SK-N-SH treated with all-trans-retinoic acid at 6 μM for 48 hours (cell line): ENCODE data around the gene PTPRN2.

ENCODE experiments used
- BACH2 ChIP-seq: fragments of 250-450 bp; sonication (Bioruptor Pico); IDR thresholded peaks from 2 replicates; pipeline ENCODE4 v1.9.0; 2021; ENCODE audit warnings: mild to moderate bottlenecking, borderline replicate concordance
- ESRRG ChIP-seq: fragments of 250-450 bp; sonication (Bioruptor Pico); IDR thresholded peaks from 2 replicates; pipeline ENCODE4 v1.6.1; 2021; ENCODE audit warnings: mild to moderate bottlenecking
- PPARA ChIP-seq: fragments of 250-450 bp; sonication (Bioruptor Pico); IDR thresholded peaks from 2 replicates; pipeline ENCODE4 v1.5.0; 2020; ENCODE audit warnings: mild to moderate bottlenecking, borderline replicate concordance
- RARB ChIP-seq: fragments of 250-450 bp; sonication (Bioruptor Pico); IDR thresholded peaks from 2 replicates; pipeline ENCODE4 v1.8.0; 2021; ENCODE audit warnings: mild to moderate bottlenecking, moderate library complexity
- TOX ChIP-seq: fragments of 250-450 bp; sonication (Bioruptor Pico); IDR thresholded peaks from 2 replicates; pipeline ENCODE4 v1.8.0; 2021; ENCODE audit warnings: mild to moderate bottlenecking, moderate library complexity, borderline replicate concordance
- ZFP3 ChIP-seq: fragments of 250-450 bp; sonication (Bioruptor Pico); IDR thresholded peaks from 2 replicates; pipeline ENCODE4 v1.5.0; 2020; ENCODE audit warnings: mild to moderate bottlenecking, moderate library complexity
- ZFP30 ChIP-seq: fragments of 450-650 bp; formaldehyde crosslinking; IDR thresholded peaks from 2 replicates; pipeline ENCODE4 v1.5.0; 2022; ENCODE audit warnings: mild to moderate bottlenecking, moderate library complexity
- ZNF565 ChIP-seq: fragments of 450-650 bp; formaldehyde crosslinking; conservative IDR thresholded peaks from 2 replicates; pipeline ENCODE4 v1.5.0; 2020; ENCODE audit warnings: low read depth, mild to moderate bottlenecking, moderate library complexity
- ZNF70 ChIP-seq: fragments of 450-650 bp; formaldehyde crosslinking; IDR thresholded peaks from 2 replicates; pipeline ENCODE4 v1.5.0; 2020; ENCODE audit warnings: mild to moderate bottlenecking, moderate library complexity
- ZNF8 ChIP-seq: fragments of 450-650 bp; formaldehyde crosslinking; IDR thresholded peaks from 2 replicates; pipeline ENCODE4 v1.5.0; 2020; ENCODE audit warnings: mild to moderate bottlenecking, moderate library complexity
- TF ChIP-seq, protein P1 (sequence below): fragments of 250-450 bp; sonication (Bioruptor Pico); IDR thresholded peaks from 2 replicates; pipeline ENCODE4 v1.8.0; 2020; ENCODE audit warnings: mild to moderate bottlenecking, moderate library complexity, borderline replicate concordance
- TF ChIP-seq, protein P2 (sequence below): fragments of 250-450 bp; sonication (Bioruptor Pico); IDR thresholded peaks from 2 replicates; pipeline ENCODE4 v1.5.0; 2020; ENCODE audit warnings: mild to moderate bottlenecking, moderate library complexity

DNA sequence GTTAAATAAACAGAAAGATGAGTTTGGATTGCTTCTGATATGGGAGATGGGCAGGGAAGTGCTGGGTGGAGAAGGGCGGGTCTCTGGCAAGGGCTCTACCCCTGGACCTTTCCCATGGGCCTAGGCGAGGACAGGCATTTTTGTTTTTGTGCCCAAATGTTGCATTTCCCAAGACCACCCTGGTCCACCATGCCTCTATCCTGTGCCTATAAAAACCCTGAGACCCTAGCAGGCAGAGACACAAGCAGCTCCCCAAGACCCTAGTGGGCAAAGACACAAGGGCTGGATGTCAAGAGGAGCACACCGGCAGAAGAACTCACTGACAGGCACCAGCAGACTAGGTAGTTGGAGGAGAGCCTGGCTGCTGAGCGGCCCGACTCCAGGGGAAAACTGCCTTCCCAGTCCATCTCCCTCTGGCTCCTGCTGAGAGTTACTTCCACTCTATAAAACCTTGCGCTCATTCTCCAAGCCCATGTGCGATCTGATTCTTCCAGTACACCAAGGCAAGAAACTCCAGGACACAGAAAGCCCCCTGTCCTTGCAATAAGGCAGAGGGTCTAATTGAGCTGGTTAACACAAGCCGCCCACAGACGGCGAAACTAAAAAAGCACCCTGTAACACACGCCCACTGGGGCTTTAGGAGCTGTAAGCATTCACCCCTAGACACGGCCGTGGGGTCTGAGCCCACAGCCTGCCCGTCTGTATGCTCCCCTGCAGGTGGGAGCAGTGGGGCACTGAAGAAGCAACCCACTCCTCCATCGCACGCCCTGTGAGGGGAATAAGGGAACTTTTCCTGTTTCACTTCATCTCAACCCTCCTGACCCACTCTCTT, 291.4 kb downstream of the PTPRN2 start:
- TF ChIP-seq ZFP3 (CRISPR knock-in tag) (no peak), PPARA (CRISPR knock-in tag) (no peak), ZFP30 (CRISPR knock-in tag) (no peak), RARB (CRISPR knock-in tag) (no peak), ZNF70 (CRISPR knock-in tag) (no peak), ZNF565 (CRISPR knock-in tag) (no peak), ESRRG (CRISPR knock-in tag) (no peak), ZNF8 (CRISPR knock-in tag) (no peak), BACH2 (CRISPR knock-in tag) (no peak), TOX (CRISPR knock-in tag) (no peak)
- TF ChIP-seq, protein P1, sequence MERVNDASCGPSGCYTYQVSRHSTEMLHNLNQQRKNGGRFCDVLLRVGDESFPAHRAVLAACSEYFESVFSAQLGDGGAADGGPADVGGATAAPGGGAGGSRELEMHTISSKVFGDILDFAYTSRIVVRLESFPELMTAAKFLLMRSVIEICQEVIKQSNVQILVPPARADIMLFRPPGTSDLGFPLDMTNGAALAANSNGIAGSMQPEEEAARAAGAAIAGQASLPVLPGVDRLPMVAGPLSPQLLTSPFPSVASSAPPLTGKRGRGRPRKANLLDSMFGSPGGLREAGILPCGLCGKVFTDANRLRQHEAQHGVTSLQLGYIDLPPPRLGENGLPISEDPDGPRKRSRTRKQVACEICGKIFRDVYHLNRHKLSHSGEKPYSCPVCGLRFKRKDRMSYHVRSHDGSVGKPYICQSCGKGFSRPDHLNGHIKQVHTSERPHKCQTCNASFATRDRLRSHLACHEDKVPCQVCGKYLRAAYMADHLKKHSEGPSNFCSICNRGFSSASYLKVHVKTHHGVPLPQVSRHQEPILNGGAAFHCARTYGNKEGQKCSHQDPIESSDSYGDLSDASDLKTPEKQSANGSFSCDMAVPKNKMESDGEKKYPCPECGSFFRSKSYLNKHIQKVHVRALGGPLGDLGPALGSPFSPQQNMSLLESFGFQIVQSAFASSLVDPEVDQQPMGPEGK (CRISPR knock-in tag), result no peak
- TF ChIP-seq, protein P2, sequence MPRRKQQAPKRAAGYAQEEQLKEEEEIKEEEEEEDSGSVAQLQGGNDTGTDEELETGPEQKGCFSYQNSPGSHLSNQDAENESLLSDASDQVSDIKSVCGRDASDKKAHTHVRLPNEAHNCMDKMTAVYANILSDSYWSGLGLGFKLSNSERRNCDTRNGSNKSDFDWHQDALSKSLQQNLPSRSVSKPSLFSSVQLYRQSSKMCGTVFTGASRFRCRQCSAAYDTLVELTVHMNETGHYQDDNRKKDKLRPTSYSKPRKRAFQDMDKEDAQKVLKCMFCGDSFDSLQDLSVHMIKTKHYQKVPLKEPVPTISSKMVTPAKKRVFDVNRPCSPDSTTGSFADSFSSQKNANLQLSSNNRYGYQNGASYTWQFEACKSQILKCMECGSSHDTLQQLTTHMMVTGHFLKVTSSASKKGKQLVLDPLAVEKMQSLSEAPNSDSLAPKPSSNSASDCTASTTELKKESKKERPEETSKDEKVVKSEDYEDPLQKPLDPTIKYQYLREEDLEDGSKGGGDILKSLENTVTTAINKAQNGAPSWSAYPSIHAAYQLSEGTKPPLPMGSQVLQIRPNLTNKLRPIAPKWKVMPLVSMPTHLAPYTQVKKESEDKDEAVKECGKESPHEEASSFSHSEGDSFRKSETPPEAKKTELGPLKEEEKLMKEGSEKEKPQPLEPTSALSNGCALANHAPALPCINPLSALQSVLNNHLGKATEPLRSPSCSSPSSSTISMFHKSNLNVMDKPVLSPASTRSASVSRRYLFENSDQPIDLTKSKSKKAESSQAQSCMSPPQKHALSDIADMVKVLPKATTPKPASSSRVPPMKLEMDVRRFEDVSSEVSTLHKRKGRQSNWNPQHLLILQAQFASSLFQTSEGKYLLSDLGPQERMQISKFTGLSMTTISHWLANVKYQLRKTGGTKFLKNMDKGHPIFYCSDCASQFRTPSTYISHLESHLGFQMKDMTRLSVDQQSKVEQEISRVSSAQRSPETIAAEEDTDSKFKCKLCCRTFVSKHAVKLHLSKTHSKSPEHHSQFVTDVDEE (CRISPR knock-in tag), result no peak
